HG03108 (cell line): Measurements from ENCODE around the gene ZNF169.
"Not testable (repeated sequence)": the region's sequence is repeated elsewhere in the genome, so short reads cannot be mapped to it uniquely, and the experiment has no call there.

Source experiments
- ATAC-seq: cut with Tn5 transposase; IDR thresholded peaks from one replicate; pipeline ENCODE4 v1.9.1; 2021; ENCODE audit warnings: moderate library complexity; ENCODE audit not compliant: unreplicated experiment

The ZNF169 gene

GRCh38 chr9:94341703-94342102, 82.6 kb downstream of the ZNF169 start:
- ATAC-seq: not testable (repeated sequence)

- ATAC-seq: not testable (repeated sequence)
These were observed 88.4 kb downstream of the ZNF169 start for GRCh38 chr9:94347451-94347850.

GRCh38 chr9:94348754-94349153, 89.7 kb downstream of the ZNF169 start:
- ATAC-seq: not testable (repeated sequence)
